Right kidney (tissue), 1 donor: Measurements from ENCODE around the gene ZDHHC3.

Experiments used
- DNase-seq: peaks from one replicate; pipeline ENCODE4 v3.0.0-alpha.2; 2016

ZDHHC3 gene

GRCh38 chr3:44929782-44930181, 46.2 kb downstream of the ZDHHC3 start:
- DNase-seq = no peak

- DNase-seq = no peak
Observed at GRCh38 chr3:44927371-44927770, 48.6 kb downstream of the ZDHHC3 start.

DNA sequence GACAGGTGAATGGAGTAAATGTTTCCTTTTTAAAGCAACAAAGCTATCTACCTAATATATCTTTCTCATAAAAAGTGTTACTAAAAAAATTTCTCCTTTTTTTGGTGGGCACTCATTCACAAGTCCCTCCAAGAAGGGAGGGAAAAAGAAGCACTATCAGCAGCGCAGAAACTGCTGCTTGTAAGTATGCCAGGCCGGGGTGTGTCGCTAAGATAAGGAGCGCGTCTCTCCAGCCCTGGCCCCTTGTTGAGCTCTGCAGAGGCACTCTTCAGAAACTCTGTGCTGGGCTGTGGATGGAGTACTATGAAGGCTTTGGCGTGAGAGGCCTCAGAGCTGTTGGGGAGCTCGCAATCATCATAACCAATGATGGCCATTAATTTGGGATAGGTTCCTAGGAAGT, 49.1 kb downstream of the ZDHHC3 start:
- DNase-seq = no peak

DNA sequence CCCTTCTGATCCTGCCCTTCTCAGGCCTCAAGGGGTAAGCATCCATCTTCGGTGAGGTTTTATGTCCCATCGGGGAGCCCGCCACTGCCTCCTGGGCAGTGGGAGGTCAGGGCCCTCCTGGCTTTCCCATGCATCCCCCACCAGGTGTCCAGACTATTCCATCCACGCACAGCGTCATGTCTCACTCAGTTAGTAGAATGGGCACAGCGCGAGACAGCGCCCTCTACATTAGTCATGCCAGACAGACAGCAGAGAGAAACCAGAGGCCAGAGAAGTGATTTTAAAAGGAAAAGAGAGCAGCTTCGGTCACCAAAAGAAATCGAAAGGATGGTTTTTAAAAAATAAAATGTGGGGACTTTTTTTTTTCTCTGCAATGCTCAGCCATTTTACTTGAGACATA, 49.8 kb downstream of the ZDHHC3 start:
- DNase-seq = no peak

GRCh38 chr3:44924457-44925084, 51.4 kb downstream of the ZDHHC3 start:
- no peak for DNase-seq

- no peak for DNase-seq
Observed at GRCh38 chr3:44923632-44924456, 52.1 kb downstream of the ZDHHC3 start.

DNA sequence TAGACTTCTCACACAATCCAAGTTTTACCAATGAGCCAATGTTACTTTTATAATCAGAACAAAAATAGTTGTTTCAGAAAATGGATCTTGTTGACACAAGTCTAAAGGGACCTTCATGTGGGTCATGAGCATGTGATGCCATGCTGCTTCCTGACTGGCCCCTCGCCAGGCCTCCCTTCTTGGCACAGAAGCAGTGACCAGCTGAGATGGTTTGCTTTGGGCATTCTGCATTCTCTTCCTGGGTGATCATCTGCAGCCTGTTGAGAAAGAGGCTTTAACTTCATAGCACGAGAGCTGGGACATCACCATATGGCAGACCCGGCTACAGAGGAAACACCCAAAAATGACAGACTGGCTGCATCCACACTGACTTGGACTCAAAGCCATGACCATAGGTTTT, 55.9 kb downstream of the ZDHHC3 start:
- DNase-seq = no peak

- DNase-seq = no peak
Observed at GRCh38 chr3:44918581-44918980, 57.4 kb downstream of the ZDHHC3 start.

- DNase-seq = no peak
Observed at GRCh38 chr3:44918087-44918486, 57.9 kb downstream of the ZDHHC3 start.

GRCh38 chr3:44915702-44916438, 60.1 kb downstream of the ZDHHC3 start:
- no peak for DNase-seq

DNA sequence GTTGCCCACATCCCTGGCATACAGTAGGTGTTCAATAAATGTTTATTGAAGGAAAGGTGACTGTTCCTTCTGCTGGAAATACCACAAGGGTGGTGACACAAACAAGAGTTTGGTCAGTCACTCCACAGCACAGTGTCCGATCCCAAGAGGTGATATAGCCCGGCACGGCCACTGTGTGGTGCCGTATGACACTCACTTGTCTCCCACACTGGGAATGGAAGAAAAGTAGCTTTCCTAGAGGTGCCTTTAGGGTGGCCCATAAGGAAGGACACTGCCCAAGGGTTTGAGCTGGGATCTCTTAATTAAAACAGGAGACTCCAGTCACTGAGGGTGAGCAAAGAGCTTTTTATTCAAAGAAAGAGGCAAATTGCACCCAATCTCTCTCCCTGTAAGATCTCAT, 61.0 kb downstream of the ZDHHC3 start:
- DNase-seq = no peak

DNA sequence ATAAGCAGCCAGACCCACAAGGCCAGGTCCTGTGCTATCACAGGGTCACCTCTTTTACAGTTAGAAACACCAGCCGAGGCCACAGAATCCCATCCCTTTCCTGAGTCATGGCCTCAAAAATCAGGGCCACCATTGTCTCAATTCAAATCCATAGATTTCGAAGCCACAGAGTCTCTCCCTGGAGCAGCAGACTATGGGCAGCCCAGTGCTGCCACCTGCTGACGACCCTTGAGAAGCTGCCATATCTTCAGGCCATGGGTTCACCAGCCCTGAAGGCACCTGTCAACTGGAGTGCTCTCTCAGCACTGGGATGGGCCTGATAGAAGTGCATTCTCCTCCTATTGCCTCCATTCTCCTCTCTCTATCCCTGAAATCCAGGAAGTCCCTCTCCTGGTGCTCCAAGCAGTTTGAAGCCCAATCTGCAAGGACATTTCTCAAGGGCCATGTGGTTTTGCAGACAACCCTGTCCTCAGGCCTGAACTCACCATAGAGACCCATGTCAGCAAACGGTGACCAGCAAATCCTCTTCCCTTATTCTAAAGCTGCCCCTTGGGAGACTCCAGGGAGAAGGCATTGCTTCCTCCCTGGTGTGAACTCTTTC, 62.0 kb downstream of the ZDHHC3 start:
- DNase-seq = peak; percentile 18

DNA sequence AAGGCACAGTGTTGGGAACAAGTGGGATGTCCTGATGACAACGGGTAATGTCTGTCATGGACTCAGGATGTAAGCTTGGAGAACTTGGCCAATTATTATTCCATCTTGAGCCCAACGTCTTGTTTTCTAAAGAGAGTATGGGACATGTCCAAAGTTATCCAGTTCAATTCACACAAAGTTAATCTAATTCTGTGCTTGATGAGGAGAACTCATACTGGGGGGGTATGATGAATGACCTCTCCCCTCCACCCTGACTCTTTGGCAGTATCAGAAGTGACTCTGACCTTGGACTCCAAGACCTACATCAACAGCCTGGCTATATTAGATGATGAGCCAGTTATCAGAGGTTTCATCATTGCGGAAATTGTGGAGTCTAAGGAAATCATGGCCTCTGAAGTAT, 65.3 kb downstream of the ZDHHC3 start:
- DNase-seq = no peak

DNA sequence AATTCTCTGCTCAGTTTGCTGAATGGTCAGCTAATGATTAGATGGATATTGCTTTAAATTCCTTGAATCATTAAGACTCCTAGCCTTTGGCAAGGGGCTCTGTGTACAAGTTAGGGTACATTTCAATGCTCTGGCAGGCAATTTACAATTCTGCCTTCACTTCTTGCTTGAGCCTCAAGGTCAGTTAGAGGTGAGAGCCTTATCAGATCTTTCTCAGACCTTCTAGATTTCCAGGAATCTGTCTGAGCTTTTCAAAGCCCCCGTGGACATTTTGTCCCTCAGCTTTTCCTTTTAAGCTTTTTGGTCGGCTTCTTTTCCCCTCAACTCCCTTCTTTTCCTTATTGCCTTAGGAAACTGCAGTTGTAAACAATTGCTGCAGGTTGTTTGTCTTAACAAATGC, 66.9 kb downstream of the ZDHHC3 start:
- DNase-seq = no peak

DNA sequence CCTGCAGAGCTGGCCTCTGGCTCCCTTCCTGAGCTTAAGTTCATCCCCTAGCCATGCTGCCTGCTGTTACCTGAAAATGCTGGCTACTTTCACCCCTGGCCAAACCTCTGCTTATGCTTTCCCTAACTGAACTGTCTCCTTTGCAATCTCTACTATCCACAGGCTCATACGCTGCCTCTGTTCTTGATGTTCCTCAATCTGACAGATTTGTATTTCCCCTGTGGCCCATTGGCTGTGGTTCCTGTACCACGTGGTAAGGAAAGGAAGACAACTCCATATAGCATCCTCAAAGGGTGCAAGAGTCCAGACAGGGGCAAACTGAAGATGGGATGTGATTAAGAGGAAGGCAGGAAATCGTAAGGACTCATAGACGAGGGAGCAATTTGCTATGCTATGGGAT, 68.4 kb downstream of the ZDHHC3 start:
- DNase-seq = no peak

DNA sequence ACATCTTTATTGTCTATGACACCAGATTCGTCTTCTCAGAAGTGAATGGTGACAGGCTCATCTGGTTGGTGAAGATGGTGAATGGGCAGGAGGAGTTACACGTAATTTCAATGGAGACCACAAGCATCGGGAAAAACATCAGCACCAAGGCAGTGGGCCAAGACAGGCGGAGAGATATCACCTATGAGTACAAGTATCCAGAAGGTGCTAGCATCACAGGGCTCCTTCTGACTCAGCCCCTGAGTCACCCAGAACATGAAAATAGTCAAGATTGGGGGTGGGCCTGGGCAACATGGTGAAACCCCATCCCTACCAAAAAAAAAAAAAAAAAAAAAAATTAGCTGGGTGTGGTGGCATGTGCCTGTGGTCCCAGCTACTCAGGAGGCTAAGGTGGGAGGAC, 69.0 kb downstream of the ZDHHC3 start:
- no peak for DNase-seq

DNA sequence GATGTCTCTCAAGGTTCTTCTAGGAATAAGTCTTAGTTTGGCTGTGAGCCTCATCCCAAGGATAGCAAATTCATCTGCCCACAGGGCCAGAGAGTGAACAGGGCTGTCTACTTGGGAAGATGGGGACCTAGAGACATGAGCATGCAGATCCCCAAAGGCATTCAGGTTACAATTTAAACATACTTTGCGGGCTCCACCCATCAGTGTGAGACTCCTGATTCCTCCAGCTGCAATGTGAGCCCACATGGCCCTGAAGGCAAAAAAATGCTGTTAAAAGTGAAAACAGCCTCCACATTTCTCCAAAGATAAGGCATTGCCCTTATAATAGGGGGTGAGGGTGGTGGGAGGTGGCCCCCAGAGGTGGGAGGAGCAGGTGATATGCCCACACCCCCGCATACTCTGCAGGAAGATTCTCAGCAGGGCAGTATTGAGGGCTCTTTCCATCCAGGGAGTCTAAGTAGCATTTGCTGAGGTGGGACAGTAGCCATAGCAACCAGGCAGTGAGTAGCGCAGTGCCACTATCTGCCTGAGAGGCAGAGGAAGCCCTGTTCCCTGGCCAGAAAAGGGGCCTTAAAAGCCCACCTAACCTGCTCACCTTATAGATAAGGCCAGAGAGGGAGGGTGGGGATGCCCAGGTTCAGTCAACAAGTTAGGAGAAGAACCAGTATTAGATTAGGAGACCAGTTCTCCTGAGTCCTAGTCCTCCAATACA, 70.4 kb downstream of the ZDHHC3 start:
- DNase-seq = no peak

DNA sequence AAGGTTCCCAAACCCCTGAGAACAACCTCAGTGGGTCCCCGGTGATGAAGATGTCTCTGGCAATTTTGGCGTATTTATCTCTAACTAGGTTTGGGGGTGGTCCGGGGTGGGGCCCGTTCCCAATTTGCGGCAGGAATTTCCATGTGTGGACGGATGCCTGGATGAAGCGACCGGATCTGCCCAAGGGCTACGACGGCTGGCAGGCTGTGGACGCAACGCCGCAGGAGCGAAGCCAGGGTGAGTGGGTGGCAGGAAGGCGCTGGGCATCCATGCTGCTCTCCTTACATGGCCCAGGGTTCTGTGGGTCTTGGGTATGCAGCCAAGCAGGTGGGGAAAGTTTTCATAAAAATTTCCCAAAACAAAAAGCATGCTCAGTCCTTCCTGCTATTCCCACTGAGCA, 72.2 kb downstream of the ZDHHC3 start:
- DNase-seq = no peak

- no peak for DNase-seq
Observed at GRCh38 chr3:44903314-44903713, 72.7 kb downstream of the ZDHHC3 start.

- DNase-seq = no peak
Observed at GRCh38 chr3:44902628-44903027, 73.3 kb downstream of the ZDHHC3 start.

GRCh38 chr3:44899683-44900367, 76.1 kb downstream of the ZDHHC3 start:
- no peak for DNase-seq

DNA sequence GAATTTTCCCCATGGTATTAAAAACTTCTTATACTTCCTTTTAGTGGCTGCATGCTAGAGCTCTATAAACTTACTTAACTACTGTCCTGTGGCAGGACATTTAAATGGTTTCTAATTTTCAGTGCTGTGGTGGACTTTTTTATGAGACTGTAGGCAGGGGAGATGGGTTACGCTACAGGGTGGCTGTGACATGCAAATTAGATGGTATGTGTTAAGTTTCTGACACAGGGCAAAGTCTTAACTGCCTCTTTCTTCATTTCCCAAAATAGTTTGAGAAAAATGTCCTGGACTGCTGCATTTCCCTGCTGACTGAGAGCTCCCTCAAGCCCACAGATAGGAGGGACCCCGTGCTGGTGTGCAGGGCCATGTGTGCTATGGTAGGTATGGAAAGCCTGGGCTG, 79.5 kb downstream of the ZDHHC3 start:
- DNase-seq = no peak
